Gastroesophageal sphincter (tissue), 4 donors: ENCODE results near the gene SPATA20. TPM values are rescaled to one million over a fixed set of nuclear protein-coding genes. Genes with fewer than 3 reads are reported as not detected.

Source experiments
- ATAC-seq: fragments of 150-250 bp; one replicate; pipeline ENCODE4 v1.9.1; 2016; ENCODE audit warnings: mild to moderate bottlenecking, moderate library complexity
- H3K27ac ChIP-seq, 4 donors: fragments of 200-600 bp; sonication (generic) in 3 of 4; 1 replicate in 3 of 4; 2 replicates in 1 of 4; pipeline ENCODE4 v1.5.1; 2016 to 2019
- H3K27me3 ChIP-seq: fragments of 200-600 bp; sonication (generic); one replicate; pipeline ENCODE4 v1.5.1; 2019
- H3K36me3 ChIP-seq, 2 donors: fragments of 200-600 bp; sonication (generic); one replicate each; pipeline ENCODE4 v1.5.1; 2019; ENCODE audit warnings: control low read depth in 1 of 2
- H3K4me1 ChIP-seq, 3 donors: fragments of 200-600 bp; sonication (generic); 1 replicate in 2 of 3; 2 replicates in 1 of 3; pipeline ENCODE4 v1.5.1; 2016 to 2019; ENCODE audit warnings: control low read depth in 2 of 3
- H3K4me3 ChIP-seq, 2 donors: fragments of 200-600 bp; sonication (generic); one replicate each; pipeline ENCODE4 v1.5.1; 2019; ENCODE audit warnings: mild to moderate bottlenecking in 1 of 2, moderate library complexity in 1 of 2
- H3K9me3 ChIP-seq, 3 donors: fragments of 200-600 bp; sonication (generic); one replicate each; pipeline ENCODE4 v1.5.1; 2017 to 2019; ENCODE audit warnings: control low read depth in 2 of 3
- EP300 ChIP-seq: sonication (generic); formaldehyde crosslinking; IDR thresholded peaks from one replicate; pipeline ENCODE4 v1.6.1; 2017; ENCODE audit warnings: antibody characterized with exemption, mild to moderate bottlenecking
- POLR2A ChIP-seq, 2 donors: fragments of 450-650 bp; IDR thresholded peaks; one replicate each; pipeline ENCODE4 v1.6.1; 2017; ENCODE audit warnings: antibody characterized with exemption in 2 of 2, mild to moderate bottlenecking in 2 of 2, moderate library complexity in 1 of 2
- POLR2AphosphoS5 ChIP-seq: sonication (generic); formaldehyde crosslinking; IDR thresholded peaks from one replicate; pipeline ENCODE4 v1.6.1; 2017; ENCODE audit warnings: antibody characterized with exemption
- WGBS, 2 donors: methylation state at CpG; one replicate each; pipeline ENCODE4 v1.1.5; 2018; ENCODE audit warnings: low coverage in 1 of 2; 5-methylcytosine and 5-hydroxymethylcytosine counted together
- total RNA-seq, 4 donors: library from RNA; depleted of rRNA; stranded (reverse); fragments of >200 nt; gene quantifications; one replicate each; pipeline ENCODE4 v1.1.0, GENCODE V29; 2016
- TF ChIP-seq, protein P1 (sequence below), 4 experiments: fragments of 200-600 bp in 2 of 4; fragments of 450-650 bp in 2 of 4; sonication (generic) in 1 of 4; IDR thresholded peaks; one replicate each; pipeline ENCODE4 v1.5.1; 2017 to 2019; ENCODE audit warnings: antibody characterized with exemption in 4 of 4, mild to moderate bottlenecking in 2 of 4, moderate library complexity in 2 of 4

The SPATA20 gene
- total RNA-seq, 4 donors from 2014 or later, result 45.0 to 75.3 (median 59.8) TPM

- Histone ChIP-seq H3K4me1 (no peaks in the 10 kb centered on the region), H3K36me3 (no peaks in the 10 kb centered on the region), H3K9me3 (no peaks in the 10 kb centered on the region), H3K27me3 (no peaks in the 10 kb centered on the region), H3K27ac (no peak overlapping the region), H3K4me3 (no peak overlapping the region)
- no peak for ATAC-seq
- WGBS, 2 donors, result 35 to 54% methylated on average over 5 of the region's 5 CpGs
- TF ChIP-seq POLR2A (IDR thresholded peaks at IDR 0.05), result no peak
- TF ChIP-seq, protein P1, sequence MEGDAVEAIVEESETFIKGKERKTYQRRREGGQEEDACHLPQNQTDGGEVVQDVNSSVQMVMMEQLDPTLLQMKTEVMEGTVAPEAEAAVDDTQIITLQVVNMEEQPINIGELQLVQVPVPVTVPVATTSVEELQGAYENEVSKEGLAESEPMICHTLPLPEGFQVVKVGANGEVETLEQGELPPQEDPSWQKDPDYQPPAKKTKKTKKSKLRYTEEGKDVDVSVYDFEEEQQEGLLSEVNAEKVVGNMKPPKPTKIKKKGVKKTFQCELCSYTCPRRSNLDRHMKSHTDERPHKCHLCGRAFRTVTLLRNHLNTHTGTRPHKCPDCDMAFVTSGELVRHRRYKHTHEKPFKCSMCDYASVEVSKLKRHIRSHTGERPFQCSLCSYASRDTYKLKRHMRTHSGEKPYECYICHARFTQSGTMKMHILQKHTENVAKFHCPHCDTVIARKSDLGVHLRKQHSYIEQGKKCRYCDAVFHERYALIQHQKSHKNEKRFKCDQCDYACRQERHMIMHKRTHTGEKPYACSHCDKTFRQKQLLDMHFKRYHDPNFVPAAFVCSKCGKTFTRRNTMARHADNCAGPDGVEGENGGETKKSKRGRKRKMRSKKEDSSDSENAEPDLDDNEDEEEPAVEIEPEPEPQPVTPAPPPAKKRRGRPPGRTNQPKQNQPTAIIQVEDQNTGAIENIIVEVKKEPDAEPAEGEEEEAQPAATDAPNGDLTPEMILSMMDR (IDR thresholded peaks at IDR 0.05), result peak in 2 of 4 experiments; percentile 23 to 40
Observed at GRCh38 chr17:50501054-50501453, 45.9 kb upstream of the SPATA20 start.

- no peak overlapping the region for H3K4me3 ChIP-seq
- H3K36me3 ChIP-seq, result no peaks in the 10 kb centered on the region
- peaks cover 0 to under 1% (median 0%) of the 10 kb centered on the region in 3 donors for H3K4me1 ChIP-seq
- no peak overlapping the region for H3K27ac ChIP-seq
- H3K27me3 ChIP-seq, result no peaks in the 10 kb centered on the region
- 80% methylated on average over 1 of the region's 9 CpGs; no CpG with 5 or more reads in 1 of the 2 donors for WGBS, 2 donors
- no peaks in the 10 kb centered on the region for H3K9me3 ChIP-seq
- TF ChIP-seq POLR2AphosphoS5 (no peak), POLR2A (IDR thresholded peaks at IDR 0.05) (no peak), EP300 (no peak)
- TF ChIP-seq, protein P1 (IDR thresholded peaks at IDR 0.05), result no peak
- no peak for ATAC-seq
Observed at GRCh38 chr17:50502301-50502990, 44.5 kb upstream of the SPATA20 start.

GRCh38 chr17:50505591-50506130 lies 41.3 kb upstream of the SPATA20 start:
- TF ChIP-seq, protein P1 (IDR thresholded peaks at IDR 0.05), result no peak
- TF ChIP-seq POLR2A (IDR thresholded peaks at IDR 0.05) (no peak), POLR2AphosphoS5 (no peak), EP300 (no peak)
- no peak for ATAC-seq
- Histone ChIP-seq H3K27me3 (no peaks in the 10 kb centered on the region), H3K9me3 (no peaks in the 10 kb centered on the region), H3K27ac (no peak overlapping the region), H3K36me3 (no peaks in the 10 kb centered on the region), H3K4me3 (no peak overlapping the region), H3K4me1 (peaks cover 0 to 18% (median 3%) of the 10 kb centered on the region in 3 donors)
- 62 to 68% methylated on average over 4 to 5 of the region's 7 CpGs for WGBS, 2 donors

- H3K27me3 ChIP-seq, result no peaks in the 10 kb centered on the region
- TF ChIP-seq POLR2AphosphoS5, result no peak
- no peak for TF ChIP-seq POLR2A (IDR thresholded peaks at IDR 0.05)
- no peak for TF ChIP-seq EP300
- TF ChIP-seq, protein P1 (IDR thresholded peaks at IDR 0.05), result no peak
- H3K4me3 ChIP-seq, result no peak overlapping the region
- no peak for ATAC-seq
- no peaks in the 10 kb centered on the region for H3K9me3 ChIP-seq
- 89 to 100% methylated on average over 1 to 3 of the region's 7 CpGs for WGBS, 2 donors
- H3K27ac ChIP-seq, result no peak overlapping the region
- peaks cover 0 to 18% (median 3%) of the 10 kb centered on the region in 3 donors for H3K4me1 ChIP-seq
- no peaks in the 10 kb centered on the region for H3K36me3 ChIP-seq
Observed at GRCh38 chr17:50506298-50506697, 40.7 kb upstream of the SPATA20 start.
